GM19025 (cell line): ENCODE measurements around the gene DDN.
A peak's percentile ranks its signal among the peaks of the same experiment; 100 is the strongest.

ENCODE experiments used
- ATAC-seq: cut with Tn5 transposase; IDR thresholded peaks from one replicate; pipeline ENCODE4 v1.9.1; 2021; ENCODE audit warnings: mild to moderate bottlenecking, low read depth, moderate library complexity; ENCODE audit not compliant: unreplicated experiment

The DDN gene

DNA sequence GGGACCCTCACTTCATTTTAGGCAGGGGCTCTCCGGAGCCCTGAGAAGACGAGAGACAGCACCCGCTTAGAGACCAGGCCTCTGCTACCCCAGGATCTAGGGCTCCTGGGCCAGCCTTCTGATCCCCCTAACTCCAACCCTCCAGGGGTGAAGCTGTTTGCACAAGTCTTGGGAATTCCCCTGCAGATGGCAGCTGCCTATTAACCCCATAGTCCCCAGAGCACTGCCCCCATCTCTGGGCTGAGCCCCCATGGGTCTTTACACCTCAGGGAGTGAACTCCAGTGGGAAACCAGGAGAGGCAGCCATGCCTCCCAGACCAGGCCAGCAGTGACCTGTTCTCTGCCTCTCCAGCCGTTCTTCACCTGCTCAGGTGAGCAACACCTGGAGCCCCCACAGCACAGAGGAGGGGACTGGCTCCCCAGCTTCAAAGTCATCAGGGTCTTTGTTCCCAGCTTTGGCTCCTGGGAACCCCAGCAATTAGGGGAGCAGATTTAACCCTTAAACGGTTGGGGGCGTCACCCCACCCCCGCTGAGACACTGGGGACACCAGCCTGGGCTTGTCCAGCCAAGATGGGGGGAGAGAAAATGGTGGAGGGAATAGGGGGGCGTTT lies 29.9 kb downstream of the DDN start:
- no peak for ATAC-seq

DNA sequence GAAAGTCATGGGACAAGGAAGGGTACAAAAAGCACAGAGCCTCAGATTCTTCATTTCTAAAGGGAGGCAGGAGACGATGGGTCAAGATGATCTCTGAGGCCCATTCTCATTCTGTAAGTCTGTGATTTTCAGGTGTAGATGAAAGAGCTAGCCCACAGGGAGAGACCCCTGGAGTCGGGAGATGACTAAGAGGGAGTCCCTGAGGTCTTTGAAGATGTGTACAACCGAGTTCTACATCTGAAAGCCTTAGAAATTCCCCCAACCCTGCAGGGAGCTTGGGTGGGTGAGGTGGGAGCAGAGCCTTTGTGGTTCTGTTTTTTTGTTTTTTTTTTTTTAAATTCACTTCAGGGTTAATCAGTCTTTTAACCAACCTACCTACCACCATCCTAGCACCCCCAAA lies 30.7 kb downstream of the DDN start:
- ATAC-seq, result no peak

DNA sequence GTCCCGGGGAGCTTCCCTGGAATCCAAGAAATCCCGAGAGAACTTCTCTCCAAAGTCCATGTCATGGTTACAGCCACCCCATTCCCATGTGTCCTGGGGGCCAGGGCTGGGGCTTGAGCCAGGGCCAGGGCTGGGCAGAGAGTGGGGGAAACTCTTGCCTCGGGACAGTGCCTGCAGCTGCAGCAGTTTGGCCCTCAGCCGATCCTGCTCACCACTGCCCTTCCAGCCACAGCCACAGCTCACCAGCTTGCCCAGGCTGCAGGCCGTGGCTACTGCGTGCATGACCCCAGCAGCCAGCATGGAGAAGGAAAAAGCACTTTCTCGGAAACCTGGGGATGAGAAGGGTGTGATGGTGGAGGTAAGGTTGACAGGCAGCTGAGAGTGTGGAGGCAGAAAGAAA lies 31.2 kb downstream of the DDN start:
- ATAC-seq, result no peak

DNA sequence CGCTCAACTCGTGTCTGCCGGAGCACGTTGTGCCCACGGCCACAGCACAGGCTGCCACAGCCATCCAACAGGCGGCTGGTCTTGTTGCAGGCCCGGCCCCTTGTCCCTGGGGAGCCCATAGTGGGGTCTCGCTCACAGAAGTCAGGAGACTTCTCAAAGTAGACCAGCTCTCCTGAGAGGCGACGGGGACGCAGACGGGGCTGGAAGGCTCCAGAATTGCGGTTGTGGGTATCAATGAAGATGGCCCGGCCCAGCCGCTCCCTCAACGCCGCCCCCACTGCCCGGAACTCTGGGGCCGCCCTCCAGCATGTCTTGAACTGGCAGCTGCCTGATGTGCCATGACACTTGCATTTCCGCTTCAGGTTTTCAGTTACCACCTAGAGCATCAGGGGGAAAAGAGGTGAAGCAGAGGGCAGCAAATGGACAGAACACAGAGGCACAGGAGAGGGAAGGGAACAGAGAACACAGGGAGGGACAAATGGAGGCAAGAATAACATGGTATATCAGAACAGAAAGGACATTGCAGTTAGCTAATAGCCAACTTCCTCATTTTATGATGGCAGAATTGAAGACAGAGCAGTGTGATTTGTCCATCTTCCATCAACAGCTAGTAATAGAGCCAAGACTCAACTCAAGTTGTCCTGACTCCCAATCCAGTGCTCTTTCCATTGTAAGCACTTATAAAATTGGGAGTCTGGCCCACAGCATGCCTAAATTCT lies 32.8 kb downstream of the DDN start:
- no peak for ATAC-seq

DNA sequence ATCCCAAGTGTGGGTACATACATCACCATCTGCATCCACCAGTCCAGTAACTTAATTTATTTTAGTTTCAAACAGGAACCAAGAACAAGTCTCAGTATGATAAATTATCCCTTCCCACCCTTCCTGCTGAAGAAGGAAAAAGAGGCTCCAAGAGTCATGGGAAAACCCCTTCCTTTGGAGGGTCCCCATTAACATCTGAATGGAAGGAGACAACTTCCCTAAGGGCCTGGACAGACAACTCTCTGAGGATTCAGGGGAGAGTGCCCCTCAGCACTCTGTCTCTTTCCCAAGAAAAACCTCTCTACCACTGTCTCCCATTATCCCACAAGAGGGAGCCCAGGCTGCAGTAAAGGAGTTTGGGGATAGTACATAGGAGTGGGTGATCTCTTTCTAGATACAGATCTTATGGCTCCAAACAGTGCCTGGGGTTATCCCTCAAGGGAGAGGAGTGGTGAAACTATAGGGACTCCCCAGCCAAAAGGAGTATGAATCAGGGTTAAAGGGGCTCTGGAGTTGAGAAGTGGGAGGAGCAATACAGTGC lies 33.8 kb downstream of the DDN start:
- no peak for ATAC-seq

DNA sequence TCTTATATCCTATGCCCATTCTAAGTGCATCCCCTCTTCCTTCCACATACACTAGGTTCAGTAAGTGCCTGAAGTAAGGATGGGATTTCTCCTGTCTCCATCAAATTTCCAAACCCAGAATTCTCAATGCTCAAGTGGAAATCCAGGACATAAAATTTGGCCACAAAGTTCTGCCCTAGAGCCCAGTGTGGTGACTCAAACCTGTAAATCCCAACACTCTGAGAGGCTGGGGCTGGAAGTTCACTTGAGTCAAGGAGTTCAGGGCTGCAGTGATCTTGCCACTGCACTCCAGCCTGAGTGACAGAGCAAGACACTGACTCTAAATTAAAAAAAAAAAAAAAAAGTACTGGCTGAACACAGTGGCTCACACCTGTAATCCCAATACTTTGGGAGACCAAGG lies 37.4 kb downstream of the DDN start:
- ATAC-seq, result no peak

DNA sequence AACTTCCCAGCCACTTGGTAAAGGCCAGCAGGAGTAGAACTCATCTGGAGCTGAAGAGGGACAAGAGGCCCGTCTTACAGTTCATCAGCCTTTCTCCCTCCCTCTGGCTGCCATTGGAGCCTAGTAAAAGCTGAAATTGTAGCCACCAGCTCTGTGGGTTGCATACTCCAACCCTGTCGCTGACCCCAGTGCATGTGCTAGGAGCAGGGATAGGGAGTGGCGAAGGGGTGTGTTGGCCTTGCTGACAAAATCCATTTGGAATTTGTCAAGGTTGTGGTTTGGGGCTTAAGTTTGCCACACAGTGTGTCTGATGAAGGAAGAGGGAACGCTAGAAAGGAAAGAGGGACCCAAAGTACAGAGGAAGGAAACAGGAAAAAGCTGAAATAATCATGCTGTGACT lies 37.8 kb downstream of the DDN start:
- ATAC-seq, result no peak

DNA sequence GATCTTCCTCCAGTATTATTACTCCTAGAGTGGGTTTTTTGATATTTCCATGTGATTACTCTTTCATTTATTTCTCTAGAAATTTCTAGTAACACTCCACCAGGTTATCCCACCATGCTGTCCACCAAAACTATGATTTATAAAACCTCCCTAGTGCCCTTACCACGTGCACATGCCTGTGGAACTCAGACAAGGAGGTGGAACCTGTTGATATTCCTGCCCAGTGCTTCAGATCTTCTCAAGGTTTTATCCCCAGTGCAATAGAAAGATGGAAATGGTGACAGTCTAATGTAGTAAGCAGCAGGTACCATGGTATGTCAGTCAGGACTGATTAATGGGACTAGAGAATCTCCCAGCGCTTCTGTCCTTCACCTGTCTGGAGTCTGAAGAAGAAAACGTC lies 38.3 kb downstream of the DDN start:
- no peak for ATAC-seq

DNA sequence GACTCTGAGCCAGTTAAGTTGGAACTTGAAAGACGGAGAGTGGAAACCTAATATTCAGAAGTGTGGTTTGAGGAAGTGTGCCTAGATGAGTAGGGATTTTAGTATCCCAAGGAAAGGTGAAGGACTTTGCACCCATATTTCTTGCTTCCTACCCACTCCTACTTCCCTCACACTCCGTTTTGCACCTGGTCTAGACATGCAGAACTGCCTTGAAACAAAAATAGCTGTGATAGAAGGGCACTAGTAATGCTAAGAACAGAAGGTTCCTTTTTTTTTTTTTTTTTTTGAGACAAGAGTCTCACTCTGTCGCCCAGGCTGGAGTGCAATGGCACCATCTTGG lies 41.2 kb downstream of the DDN start:
- ATAC-seq, result no peak

DNA sequence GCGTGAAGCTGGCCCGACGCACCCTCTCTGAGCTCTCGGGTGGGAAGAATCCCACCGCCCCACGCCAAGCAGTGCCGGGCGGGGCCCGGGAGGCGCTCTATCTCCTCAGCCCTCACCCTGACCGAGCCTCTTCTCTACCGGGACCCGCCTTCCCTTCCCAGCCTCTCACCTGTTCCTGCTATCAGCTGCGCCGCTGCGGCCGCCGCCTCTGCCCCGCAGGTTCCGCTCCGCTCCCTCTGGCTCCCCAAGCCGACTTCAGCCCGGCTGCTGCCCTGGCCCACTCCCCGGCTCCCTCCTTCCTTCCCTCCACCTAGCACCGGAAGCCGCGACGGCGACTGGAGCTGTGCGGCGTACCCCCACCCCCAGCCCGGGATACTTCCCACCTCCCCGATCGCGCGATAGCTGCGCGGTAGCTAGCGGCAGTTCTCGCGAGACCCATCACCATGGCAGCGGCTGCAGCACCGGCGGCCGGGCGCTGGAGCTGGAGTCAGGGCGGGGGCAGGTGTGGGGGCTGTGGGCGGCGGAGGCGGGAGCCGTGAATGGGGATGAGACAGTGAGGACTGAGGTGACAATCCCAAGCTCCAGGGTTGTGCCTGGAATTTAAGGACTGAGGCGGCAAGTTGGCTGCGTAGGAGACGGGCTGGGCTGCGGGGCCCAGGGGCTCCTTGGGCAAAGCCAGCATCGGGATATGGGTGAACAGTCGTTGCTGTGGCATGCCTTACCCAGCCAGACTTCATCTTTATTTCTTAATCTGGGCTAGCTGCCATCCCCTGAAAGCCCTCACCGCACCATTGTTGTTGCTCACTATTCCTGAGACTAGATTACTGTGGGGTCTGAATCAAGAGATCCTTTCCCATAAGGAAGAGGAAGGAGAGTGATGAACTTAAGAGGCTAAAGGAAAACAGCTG lies 41.8 kb downstream of the DDN start, which contains the start of gene ARF3:
ARF3 (minus strand) TSS at position 347 of the 908 bp plus-strand sequence. CDS start 16,392 bp downstream, outside the sequence.
- ATAC-seq, result peak; percentile 90

DNA sequence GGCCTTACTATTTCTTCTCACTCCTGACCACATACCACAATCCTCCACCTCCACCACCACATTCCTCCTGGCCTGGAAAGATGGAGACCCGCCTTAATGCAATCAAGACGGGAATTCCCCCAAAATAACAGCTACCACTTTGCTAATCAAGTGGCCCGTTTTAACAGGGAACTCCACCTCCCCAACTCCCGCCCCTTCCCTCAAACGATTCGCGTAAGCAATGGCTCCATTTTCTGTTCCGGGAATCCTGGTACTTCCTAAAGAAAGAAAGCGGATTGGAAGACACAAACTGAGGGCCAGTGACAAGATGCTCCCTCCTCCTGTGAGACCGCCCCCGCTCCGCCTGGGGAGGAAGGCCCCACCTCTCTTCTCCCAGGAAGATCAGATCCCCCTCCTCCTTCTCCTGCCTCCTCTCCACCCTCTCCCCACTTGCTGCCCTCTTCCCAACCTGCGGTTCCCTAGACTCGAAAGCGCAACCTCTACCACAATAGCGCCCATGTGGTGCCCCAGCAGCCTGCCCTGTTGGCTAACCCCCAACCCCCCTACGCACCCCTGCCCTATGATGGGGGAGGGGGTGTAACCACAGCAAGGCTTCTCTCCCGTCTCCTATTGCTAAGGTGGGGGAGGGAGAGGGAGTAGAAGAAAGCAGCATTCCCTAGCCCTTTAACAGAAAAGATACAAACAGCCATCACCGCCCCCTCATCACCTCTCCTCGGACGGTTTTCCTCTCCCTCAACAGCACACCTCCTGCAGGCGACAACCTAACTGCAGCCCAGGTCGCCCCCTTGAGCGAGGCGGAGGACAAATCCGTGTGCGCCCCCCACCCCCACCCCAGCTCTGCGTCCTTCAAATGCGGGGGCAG lies 42.7 kb downstream of the DDN start:
- peak; percentile 3 for ATAC-seq

DNA sequence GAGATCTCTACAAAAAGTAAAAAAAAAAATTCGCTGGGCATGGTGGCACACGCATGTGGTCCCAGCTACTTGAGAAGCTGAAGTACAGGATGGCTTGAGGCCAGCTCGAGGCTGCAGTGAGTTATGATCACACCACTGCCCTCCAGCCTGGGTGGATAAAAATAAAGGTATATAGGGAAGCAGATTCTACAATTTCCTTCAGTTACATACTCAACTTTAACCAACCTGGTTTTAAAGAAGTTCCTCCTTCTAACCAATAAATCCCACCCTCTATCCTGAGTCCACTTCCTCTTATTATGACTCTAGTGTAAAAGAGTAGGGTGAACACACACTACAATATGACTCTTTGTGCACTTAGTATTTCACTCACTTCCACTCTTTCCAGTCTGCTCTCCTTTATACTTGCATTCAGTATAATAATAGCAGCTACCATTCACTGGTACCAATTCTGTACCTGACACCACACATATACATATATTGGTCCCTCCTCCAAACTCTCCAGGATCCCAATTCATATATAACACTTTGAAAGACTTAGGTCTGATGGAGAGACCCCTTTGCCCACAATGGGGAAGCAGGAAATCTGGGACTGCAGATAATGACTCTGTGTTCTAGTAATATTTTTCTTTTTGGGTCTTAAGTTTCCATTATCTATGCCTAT lies 44.2 kb downstream of the DDN start:
- ATAC-seq, result no peak

DNA sequence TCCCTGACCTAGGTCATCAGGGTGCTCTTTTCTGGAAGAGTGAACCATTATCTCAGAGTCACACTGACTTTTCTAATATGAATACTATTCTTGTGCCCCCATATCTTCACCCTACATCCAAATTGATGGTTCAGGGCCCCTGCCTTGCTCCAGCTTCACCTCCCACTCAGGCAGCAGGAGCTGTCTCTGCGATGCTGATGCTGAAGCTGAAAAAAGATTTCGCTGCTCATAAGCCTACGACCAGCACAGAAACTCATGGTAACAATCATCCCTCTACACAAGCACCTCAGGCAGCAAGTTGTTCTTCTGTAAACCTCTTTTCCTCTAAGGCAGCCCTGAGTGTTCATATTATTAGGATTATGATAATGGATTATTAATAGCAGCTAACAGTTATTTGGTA lies 45.1 kb downstream of the DDN start:
- no peak for ATAC-seq

DNA sequence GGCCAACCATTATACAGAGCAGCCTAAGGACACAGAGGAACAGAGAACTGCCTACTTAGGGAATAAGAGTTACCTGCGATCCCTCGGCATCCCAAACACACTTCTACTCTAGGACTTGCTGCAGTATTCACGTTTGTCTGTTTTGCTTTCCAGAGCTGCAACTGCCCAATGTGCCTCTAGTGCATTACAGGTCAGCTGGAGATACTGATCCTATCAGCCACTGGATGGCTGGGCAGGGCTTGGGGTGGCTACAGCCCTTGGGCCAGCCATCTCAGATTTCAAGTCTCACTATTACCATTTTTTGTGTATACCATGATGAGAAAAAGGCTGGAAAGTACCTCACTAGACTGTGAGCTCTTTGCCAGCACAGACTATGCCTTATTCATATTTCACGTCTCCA lies 46.5 kb downstream of the DDN start:
- no peak for ATAC-seq

DNA sequence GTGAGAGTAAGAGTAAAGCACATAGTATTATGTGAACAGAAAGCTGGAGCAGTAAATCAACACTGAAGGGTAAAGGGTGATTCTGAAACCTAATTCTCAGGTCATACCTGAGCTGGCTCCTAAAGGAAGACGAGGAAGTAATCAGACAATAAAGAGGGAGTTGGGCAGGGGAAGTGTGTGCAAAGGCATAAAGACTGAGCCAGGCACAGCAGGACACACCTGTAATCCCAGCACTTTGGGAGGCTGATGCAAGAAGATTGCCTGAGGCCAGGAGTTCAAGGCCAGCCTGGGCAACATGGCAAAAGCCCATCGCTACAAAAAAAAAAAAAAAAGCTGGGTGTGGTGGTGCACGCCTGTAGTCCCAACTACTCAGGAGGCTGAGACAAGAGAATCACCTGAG lies 51.4 kb downstream of the DDN start:
- ATAC-seq, result no peak

DNA sequence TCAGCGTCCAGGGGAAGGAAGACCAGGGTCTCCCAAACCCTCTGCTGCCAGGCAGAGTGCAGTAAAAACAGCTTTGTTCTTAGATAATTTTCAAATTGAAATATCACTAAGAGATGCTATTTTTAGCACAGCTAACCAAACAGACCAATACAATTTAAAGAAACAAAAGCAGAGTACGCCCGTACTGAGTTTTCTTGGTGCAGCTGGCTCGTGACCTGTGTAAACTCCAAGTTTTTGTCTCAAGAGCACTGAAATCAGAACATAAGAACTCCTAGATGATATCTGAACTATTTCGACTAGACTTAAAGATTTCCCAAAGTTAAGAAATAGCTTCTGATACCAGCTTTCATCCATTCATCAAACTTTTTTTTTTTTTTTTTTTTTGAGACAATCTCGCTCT lies 52.2 kb downstream of the DDN start:
- ATAC-seq, result no peak

DNA sequence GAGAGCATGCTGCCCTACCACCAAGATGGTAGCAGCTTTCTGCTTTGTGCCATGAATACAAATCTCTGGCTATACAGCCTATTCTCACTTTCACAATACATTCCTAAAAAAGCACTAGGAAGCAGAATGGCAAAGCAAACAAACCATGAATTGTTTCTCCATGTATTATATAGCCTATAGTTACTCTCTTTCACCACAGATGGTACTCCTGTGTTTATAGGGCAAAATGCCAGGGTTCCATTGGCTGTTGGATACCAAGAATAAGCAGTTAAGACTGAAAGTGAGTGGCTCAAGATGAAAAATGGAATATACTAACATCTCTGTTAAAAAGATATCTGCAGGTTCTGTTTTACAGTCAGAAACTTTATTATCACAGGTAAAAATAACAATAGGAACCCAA lies 53.0 kb downstream of the DDN start:
- no peak for ATAC-seq
